Measurements from ENCODE around the gene IL25. TPM values are rescaled to one million over a fixed set of nuclear protein-coding genes. Genes with fewer than 3 reads are reported as not detected.
A peak's percentile ranks its signal among the peaks of the same experiment; 100 is the strongest.
"Not testable (repeated sequence)": the region's sequence is repeated elsewhere in the genome, so short reads cannot be mapped to it uniquely, and the experiment has no call there.

Gene IL25
- polyA plus RNA-seq, 3 donors: not detected

DNA sequence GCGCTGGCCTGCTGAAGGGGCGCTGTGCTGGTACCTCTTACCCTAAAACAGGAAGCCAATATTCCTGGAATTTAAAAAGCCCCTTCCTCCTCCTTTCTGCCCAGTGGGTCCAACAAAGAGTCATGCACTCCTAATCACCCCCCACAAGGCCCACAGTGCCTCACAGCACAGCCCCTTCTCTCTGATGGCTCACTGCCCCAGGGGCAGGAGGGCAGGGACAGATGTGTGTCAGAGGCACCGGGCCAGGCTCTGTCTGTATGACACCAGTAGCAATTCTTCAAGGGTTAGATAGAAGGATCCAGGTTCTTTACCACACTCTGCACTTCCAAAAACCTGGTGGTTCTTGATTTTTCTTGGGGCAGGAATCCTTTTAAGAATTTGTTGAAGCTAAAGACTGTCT, 26.5 kb downstream of the IL25 start:
- intact Hi-C loops (cut with micrococcal nuclease): no loop called here
- H3K9ac ChIP-seq (ENCODE audit: insufficient read depth, low read length, poor library complexity, severe bottlenecking): no peak overlapping the region
- H3K4me2 ChIP-seq (replicated peaks; ENCODE audit: extremely low read depth, low read length, poor library complexity, severe bottlenecking): no peak overlapping the region
- 83% methylated on average over 2 of the region's 3 CpGs for WGBS (ENCODE audit: insufficient coverage)
- DNase-seq: no peak
- H2AFZ ChIP-seq (ENCODE audit: insufficient read depth, low read depth, low read length, poor library complexity, severe bottlenecking): no peak overlapping the region
- H3K27ac ChIP-seq (ENCODE audit: low read depth in 1 of 2, low read length in 2 of 2): no peak overlapping the region
- Mint-ChIP-seq H3K27me3 (ENCODE audit: low read depth in 3 of 3) (peaks cover 0 to 5% (median 4%) of the 10 kb centered on the region in 3 donors), H3K4me1 (peaks cover 19% of the 10 kb centered on the region), H3K4me3 (no peak overlapping the region), H3K9me3 (no peaks in the 10 kb centered on the region), H3K36me3 (no peaks in the 10 kb centered on the region), H3K27ac (no peak overlapping the region)
- H3K4me3 ChIP-seq (replicated peaks in 1 of 3; ENCODE audit: low read depth in 2 of 3, low read length in 3 of 3): no peak overlapping the region
- no peaks in the 10 kb centered on the region for H4K20me1 ChIP-seq (ENCODE audit: insufficient read depth, low read length)
- no peaks in the 10 kb centered on the region for H3K9me3 ChIP-seq (replicated peaks in 1 of 2; ENCODE audit: control insufficient read depth in 1 of 2, insufficient read depth in 1 of 2, low read length in 2 of 2)
- H3K4me1 ChIP-seq (ENCODE audit: control insufficient read depth in 1 of 2, insufficient read depth in 2 of 2, low read length in 2 of 2): peaks cover 5 to 7% of the 10 kb centered on the region in 2 donors
- no peaks in the 10 kb centered on the region for H3K79me2 ChIP-seq (ENCODE audit: insufficient read depth, low read length)
- no peaks in the 10 kb centered on the region for H3K27me3 ChIP-seq (ENCODE audit: control insufficient read depth in 2 of 2, insufficient read depth in 2 of 2, low read length in 2 of 2)
- no peaks in the 10 kb centered on the region for H3K36me3 ChIP-seq (replicated peaks in 1 of 2; ENCODE audit: control insufficient read depth in 1 of 2, insufficient read depth in 2 of 2, low read length in 2 of 2)
- TF ChIP-seq CTCF (IDR thresholded peaks at IDR 0.05): no peak

DNA sequence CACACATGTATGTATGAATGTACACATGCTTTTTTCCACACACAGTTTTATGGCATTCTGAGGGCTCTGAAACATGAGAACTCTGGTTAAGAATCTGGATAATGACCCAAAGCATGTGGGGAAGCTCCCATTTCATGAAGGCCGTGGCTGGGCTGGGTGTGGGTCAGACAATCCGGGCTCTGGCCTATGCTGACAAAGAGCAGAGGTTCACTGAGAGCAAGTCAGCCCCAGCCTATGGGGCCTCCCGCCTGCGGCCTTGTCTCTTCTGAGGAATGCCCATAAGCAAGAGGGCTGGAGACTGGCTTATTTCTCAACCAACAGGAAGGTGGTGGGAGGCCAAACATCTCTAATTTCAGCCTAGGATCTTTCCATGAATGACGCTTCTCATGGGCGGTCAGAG, 27.0 kb downstream of the IL25 start:
- Mint-ChIP-seq H3K27me3 (ENCODE audit: low read depth in 3 of 3) (peaks cover 0 to 7% (median 4%) of the 10 kb centered on the region in 3 donors), H3K36me3 (no peaks in the 10 kb centered on the region), H3K9me3 (no peaks in the 10 kb centered on the region), H3K4me3 (peak overlapping the region in 1 of 2 donors; percentile 32), H3K4me1 (peaks cover 19% of the 10 kb centered on the region), H3K27ac (no peak overlapping the region)
- H3K79me2 ChIP-seq (ENCODE audit: insufficient read depth, low read length): no peaks in the 10 kb centered on the region
- intact Hi-C loops (cut with micrococcal nuclease): no loop called here
- no peak overlapping the region for H3K4me3 ChIP-seq (replicated peaks in 1 of 3; ENCODE audit: low read depth in 2 of 3, low read length in 3 of 3)
- H3K36me3 ChIP-seq (replicated peaks in 1 of 2; ENCODE audit: control insufficient read depth in 1 of 2, insufficient read depth in 2 of 2, low read length in 2 of 2): no peaks in the 10 kb centered on the region
- no peak for TF ChIP-seq CTCF (IDR thresholded peaks at IDR 0.05)
- no peak for DNase-seq
- no peak overlapping the region for H2AFZ ChIP-seq (ENCODE audit: insufficient read depth, low read depth, low read length, poor library complexity, severe bottlenecking)
- no peaks in the 10 kb centered on the region for H4K20me1 ChIP-seq (ENCODE audit: insufficient read depth, low read length)
- no peak overlapping the region for H3K27ac ChIP-seq (ENCODE audit: low read depth in 1 of 2, low read length in 2 of 2)
- WGBS (ENCODE audit: insufficient coverage): 95% methylated on average over 2 of the region's 6 CpGs
- H3K27me3 ChIP-seq (ENCODE audit: control insufficient read depth in 2 of 2, insufficient read depth in 2 of 2, low read length in 2 of 2): no peaks in the 10 kb centered on the region
- peaks cover 5 to 7% of the 10 kb centered on the region in 2 donors for H3K4me1 ChIP-seq (ENCODE audit: control insufficient read depth in 1 of 2, insufficient read depth in 2 of 2, low read length in 2 of 2)
- H3K4me2 ChIP-seq (replicated peaks; ENCODE audit: extremely low read depth, low read length, poor library complexity, severe bottlenecking): no peak overlapping the region
- no peak overlapping the region for H3K9ac ChIP-seq (ENCODE audit: insufficient read depth, low read length, poor library complexity, severe bottlenecking)
- no peaks in the 10 kb centered on the region for H3K9me3 ChIP-seq (replicated peaks in 1 of 2; ENCODE audit: control insufficient read depth in 1 of 2, insufficient read depth in 1 of 2, low read length in 2 of 2)

- WGBS (ENCODE audit: insufficient coverage): 73% methylated on average over 6 of the region's 16 CpGs
- H3K36me3 Mint-ChIP-seq; DNase-seq; H3K4me3 Mint-ChIP-seq; H3K27ac ChIP-seq (ENCODE audit: low read depth in 1 of 2, low read length in 2 of 2); H3K36me3 ChIP-seq (replicated peaks in 1 of 2; ENCODE audit: control insufficient read depth in 1 of 2, insufficient read depth in 2 of 2, low read length in 2 of 2); H3K4me1 ChIP-seq (ENCODE audit: control insufficient read depth in 1 of 2, insufficient read depth in 2 of 2, low read length in 2 of 2); intact Hi-C loops (cut with micrococcal nuclease); H3K9ac ChIP-seq (ENCODE audit: insufficient read depth, low read length, poor library complexity, severe bottlenecking); H3K27me3 ChIP-seq (ENCODE audit: control insufficient read depth in 2 of 2, insufficient read depth in 2 of 2, low read length in 2 of 2); H3K27ac Mint-ChIP-seq; H2AFZ ChIP-seq (ENCODE audit: insufficient read depth, low read depth, low read length, poor library complexity, severe bottlenecking); H3K4me3 ChIP-seq (replicated peaks in 1 of 3; ENCODE audit: low read depth in 2 of 3, low read length in 3 of 3); H4K20me1 ChIP-seq (ENCODE audit: insufficient read depth, low read length); H3K9me3 ChIP-seq (replicated peaks in 1 of 2; ENCODE audit: control insufficient read depth in 1 of 2, insufficient read depth in 1 of 2, low read length in 2 of 2); H3K4me2 ChIP-seq (replicated peaks; ENCODE audit: extremely low read depth, low read length, poor library complexity, severe bottlenecking); H3K79me2 ChIP-seq (ENCODE audit: insufficient read depth, low read length); H3K9me3 Mint-ChIP-seq: not testable (repeated sequence)
- Mint-ChIP-seq H3K27me3 (ENCODE audit: low read depth in 3 of 3) (peaks cover 3 to 11% (median 4%) of the 10 kb centered on the region in 3 donors), H3K4me1 (peaks cover 19% of the 10 kb centered on the region)
Observed at GRCh38 chr14:23400496-23401149, 28.0 kb downstream of the IL25 start.
